ENCODE results near the gene STAT3. TPM values are rescaled to one million over a fixed set of nuclear protein-coding genes. Genes with fewer than 3 reads are reported as not detected.

The STAT3 gene
- total and polyA plus RNA-seq, 9 of the 15 experiments (the other 6 are each of a cell fraction or from before 2014, with no cell fraction given), result 90.0 to 179 (median 114) TPM

DNA sequence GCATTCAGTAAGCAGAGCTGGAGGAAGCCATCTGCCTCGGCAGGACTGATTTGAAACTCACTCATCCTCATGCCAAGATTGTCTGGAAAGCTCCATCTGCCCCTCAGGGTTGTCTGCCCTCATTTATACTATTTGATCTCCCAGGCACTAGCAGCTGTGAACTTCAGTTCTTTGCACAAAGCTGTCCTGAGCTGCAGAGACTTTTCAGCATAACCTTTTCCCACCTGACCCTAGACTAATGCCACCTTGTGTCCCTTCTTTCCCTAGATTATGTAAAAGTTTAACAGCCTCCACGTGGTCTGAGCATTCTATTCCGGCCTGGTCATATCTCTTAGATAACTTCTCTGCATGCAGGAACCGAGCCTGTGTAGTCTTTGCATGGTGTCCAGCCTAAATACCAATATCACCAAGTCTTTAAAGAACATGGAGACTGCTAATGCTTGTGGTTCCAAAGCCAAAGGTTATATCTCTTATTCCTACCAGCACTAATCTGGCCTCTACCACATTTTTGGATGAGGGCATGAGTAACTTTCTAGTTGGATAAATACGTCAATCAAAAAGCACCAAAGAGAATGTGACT, 70.9 kb downstream of the STAT3 start (continued):
- TF ChIP-seq GABPB1 (CRISPR knock-in tag; IDR thresholded peaks at IDR 0.05) (no peak), CBFA2T2 (conservative IDR thresholded peaks at IDR 0.05) (no peak), SMAD4 (CRISPR knock-in tag; conservative IDR thresholded peaks at IDR 0.05) (peak; percentile 78), PCBP1 (IDR thresholded peaks at IDR 0.05; ENCODE audit: low read depth, low read length, poor library complexity, severe bottlenecking) (no peak), COPS2 (conservative IDR thresholded peaks at IDR 0.05) (no peak), ZNF707 (CRISPR knock-in tag; conservative IDR thresholded peaks at IDR 0.05) (no peak), E2F3 (CRISPR knock-in tag; IDR thresholded peaks at IDR 0.05) (no peak), HDAC1 (IDR thresholded peaks at IDR 0.05) (peak in 1 of 2 experiments; percentile 65; a peak in 2 of 4 replicates), NFYB (IDR thresholded peaks at IDR 0.05; ENCODE audit: extremely low read depth, insufficient read length) (no peak)
- TF ChIP-seq, protein P1, sequence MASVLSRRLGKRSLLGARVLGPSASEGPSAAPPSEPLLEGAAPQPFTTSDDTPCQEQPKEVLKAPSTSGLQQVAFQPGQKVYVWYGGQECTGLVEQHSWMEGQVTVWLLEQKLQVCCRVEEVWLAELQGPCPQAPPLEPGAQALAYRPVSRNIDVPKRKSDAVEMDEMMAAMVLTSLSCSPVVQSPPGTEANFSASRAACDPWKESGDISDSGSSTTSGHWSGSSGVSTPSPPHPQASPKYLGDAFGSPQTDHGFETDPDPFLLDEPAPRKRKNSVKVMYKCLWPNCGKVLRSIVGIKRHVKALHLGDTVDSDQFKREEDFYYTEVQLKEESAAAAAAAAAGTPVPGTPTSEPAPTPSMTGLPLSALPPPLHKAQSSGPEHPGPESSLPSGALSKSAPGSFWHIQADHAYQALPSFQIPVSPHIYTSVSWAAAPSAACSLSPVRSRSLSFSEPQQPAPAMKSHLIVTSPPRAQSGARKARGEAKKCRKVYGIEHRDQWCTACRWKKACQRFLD (CRISPR knock-in tag; IDR thresholded peaks at IDR 0.05), result no peak
- TF ChIP-seq, protein P2, sequence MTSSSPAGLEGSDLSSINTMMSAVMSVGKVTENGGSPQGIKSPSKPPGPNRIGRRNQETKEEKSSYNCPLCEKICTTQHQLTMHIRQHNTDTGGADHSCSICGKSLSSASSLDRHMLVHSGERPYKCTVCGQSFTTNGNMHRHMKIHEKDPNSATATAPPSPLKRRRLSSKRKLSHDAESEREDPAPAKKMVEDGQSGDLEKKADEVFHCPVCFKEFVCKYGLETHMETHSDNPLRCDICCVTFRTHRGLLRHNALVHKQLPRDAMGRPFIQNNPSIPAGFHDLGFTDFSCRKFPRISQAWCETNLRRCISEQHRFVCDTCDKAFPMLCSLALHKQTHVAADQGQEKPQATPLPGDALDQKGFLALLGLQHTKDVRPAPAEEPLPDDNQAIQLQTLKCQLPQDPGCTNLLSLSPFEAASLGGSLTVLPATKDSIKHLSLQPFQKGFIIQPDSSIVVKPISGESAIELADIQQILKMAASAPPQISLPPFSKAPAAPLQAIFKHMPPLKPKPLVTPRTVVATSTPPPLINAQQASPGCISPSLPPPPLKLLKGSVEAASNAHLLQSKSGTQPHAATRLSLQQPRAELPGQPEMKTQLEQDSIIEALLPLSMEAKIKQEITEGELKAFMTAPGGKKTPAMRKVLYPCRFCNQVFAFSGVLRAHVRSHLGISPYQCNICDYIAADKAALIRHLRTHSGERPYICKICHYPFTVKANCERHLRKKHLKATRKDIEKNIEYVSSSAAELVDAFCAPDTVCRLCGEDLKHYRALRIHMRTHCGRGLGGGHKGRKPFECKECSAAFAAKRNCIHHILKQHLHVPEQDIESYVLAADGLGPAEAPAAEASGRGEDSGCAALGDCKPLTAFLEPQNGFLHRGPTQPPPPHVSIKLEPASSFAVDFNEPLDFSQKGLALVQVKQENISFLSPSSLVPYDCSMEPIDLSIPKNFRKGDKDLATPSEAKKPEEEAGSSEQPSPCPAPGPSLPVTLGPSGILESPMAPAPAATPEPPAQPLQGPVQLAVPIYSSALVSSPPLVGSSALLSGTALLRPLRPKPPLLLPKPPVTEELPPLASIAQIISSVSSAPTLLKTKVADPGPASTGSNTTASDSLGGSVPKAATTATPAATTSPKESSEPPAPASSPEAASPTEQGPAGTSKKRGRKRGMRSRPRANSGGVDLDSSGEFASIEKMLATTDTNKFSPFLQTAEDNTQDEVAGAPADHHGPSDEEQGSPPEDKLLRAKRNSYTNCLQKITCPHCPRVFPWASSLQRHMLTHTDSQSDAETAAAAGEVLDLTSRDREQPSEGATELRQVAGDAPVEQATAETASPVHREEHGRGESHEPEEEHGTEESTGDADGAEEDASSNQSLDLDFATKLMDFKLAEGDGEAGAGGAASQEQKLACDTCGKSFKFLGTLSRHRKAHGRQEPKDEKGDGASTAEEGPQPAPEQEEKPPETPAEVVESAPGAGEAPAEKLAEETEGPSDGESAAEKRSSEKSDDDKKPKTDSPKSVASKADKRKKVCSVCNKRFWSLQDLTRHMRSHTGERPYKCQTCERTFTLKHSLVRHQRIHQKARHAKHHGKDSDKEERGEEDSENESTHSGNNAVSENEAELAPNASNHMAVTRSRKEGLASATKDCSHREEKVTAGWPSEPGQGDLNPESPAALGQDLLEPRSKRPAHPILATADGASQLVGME (CRISPR knock-in tag; IDR thresholded peaks at IDR 0.05), result no peak
- TF ChIP-seq, protein P3, sequence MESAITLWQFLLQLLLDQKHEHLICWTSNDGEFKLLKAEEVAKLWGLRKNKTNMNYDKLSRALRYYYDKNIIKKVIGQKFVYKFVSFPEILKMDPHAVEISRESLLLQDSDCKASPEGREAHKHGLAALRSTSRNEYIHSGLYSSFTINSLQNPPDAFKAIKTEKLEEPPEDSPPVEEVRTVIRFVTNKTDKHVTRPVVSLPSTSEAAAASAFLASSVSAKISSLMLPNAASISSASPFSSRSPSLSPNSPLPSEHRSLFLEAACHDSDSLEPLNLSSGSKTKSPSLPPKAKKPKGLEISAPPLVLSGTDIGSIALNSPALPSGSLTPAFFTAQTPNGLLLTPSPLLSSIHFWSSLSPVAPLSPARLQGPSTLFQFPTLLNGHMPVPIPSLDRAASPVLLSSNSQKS (CRISPR knock-in tag; IDR thresholded peaks at IDR 0.05), result no peak
